ENCODE data around the gene ADGRV1.

ADGRV1 gene

DNA sequence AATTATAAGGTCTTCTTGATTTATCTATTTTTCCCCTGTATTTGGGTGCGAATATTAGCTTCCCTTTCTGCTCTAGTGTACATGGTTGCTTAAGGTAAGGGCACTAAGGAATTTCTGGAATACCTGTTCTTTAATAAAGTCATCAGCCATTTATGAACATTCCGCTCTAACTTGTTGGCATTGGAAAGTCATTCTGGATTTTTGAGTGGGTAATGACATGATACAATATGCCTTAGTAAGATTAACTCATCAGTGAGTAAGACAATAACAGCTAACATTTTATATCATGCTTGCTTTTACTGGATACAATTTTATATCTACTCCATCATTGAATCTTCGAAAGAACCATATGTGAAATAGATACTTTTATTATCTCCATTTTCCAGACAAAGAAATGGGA, 628.4 kb downstream of the ADGRV1 start:
- DNase-seq, result no peak

DNA sequence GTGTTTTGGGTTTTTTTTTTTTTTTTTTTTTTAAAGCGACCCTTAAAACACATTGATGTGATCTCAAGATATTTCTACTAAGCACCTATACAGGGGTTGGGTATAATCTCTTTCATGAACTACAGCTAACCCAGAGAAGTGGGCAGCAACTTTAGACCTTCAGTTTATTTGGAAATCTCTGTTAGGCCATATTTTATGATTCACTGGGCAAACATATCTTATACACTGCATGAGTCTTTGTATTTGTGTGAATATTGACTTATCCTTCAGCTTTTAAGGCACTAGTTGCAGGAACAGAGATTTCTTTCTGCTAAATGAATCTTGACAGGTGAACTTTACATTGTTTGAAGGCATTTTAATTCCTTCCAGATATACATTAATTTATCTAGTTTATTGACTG, 630.2 kb downstream of the ADGRV1 start:
- no peak for DNase-seq

DNA sequence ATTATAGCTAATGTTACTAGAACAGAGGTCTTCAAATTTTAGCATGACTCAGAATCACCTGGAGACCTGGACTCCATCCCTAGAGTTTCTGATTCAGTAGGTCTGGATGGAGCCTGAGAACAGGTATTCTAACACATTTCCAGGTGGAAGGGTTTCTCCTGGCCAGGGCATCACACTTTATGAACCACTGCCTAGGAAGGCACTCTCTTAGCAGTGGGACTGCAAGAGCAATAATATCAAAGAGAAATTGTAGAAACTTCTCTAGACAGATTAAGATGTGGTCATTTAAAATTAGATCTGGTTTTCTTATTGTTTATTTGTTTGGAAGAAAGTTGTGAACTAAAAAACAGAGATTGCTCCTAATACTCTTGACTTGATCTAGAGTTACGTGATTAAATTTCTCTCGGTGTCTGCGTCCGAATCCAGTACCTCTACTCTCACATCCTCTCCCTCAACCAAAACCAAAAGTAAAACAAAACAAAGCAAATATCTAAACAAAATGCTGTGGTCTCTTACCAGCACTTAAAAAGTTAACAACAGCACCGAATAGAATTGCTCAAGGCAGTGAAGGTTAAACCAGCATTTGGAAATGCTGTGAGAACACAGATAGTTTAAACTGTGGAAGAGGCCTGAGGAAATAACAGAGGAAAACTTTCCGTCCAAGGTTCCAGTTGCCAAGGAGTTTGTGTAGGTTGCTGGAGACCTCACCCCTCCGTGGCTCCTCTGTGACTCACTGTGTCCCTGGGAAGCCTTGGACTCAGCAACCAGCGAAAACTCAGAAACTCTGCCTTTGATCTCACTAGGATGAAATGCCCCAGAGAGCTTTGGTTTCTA, 631.1 kb downstream of the ADGRV1 start:
- DNase-seq, result no peak

DNA sequence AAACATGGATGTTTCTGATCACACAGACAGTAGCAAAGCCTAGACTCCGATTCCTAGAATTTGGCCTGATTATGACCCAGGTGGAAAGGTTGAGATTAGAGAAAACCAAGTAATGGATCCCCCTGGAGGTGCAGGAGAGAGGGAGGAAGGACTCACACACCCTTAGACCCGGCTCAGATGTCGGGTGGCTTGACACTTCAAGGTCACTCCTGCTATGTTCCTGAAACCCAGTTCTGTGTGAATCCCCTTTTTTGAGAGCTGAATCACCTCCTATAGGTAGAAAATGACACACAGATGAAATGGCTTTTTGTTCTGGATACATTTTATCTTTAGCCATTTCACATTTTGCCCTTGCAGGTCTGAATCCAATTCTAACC, 631.7 kb downstream of the ADGRV1 start:
- no peak for DNase-seq

DNA sequence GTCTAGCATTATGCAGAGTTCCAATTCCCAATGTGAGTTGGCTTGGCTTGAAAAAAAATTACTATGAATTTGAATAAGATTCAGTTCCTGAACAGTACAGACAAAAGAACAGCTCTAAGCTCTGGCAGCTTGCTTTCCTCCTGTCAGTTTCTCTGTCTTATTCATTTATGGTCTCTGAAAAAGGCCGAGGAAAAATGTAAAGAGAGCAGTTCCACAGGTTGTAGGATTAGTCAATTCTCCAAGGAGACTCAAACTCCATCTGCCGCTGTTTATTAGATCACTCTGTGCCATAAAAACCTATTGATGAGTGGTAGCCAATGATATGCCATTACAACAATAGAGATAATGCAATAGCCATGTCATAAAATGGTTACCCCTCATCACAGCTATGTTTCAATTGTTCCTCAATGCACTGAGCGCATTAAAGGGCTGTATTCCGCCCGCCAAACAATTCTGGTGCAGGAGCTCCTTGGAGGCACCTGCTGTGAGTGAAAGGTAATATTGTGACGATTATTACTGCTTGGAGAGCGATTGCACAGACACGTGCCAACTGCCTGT, 636.3 kb downstream of the ADGRV1 start:
- DNase-seq, result no peak

DNA sequence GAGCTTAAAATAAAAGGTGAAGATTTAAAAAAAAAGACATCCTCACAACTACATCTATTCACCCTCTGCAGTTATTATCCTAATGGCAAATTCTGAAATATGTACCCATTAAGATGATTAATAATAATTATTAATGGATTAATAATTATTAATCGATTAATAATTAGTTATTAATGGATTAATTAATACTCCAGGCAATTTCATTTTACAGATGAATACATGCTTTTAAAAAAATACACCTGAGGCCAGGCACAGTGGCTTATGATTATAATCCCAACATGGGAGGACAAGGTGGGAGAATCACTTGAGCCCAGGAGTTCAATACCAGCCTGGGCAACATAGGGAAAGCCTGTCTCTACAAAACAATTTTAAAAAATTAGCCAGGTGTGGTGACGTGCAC, 642.1 kb downstream of the ADGRV1 start:
- DNase-seq, result no peak

DNA sequence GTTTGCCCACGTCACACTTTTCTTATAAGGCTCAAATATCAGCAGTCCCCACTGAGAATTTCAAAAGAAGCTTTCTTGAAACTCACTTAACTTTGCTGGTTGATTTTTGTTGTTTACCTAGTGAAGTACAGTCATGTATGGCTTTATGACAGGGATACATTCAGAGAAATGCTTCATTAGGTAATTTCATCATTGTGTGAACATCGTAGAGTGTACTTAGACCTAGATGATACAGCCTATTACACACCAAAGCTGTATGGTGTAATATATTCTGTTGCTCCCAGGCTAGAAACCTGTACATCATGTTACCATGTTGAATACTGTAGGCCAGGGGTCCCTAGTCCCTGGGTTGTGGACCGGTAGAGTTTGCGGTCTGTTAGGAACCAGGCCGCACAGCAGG, 647.5 kb downstream of the ADGRV1 start:
- no peak for DNase-seq

DNA sequence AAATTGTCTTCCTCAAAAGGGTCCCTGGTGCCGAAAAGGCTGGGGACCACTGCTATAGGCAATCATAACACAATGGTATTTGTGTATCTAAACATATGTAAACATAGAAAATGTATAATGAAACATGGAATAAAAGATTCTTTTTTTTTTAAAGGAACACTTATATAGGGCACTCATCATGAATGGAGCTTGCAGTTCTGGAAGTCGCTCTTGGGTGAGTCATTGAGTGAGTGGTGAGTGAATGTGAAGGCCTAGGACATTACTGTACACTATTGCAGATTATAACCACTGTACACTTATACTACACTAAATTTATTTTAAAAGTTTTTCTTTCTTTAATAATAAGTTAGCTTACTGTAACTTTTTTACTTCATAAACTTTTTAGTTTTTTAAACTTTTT, 648.1 kb downstream of the ADGRV1 start:
- DNase-seq, result no peak

DNA sequence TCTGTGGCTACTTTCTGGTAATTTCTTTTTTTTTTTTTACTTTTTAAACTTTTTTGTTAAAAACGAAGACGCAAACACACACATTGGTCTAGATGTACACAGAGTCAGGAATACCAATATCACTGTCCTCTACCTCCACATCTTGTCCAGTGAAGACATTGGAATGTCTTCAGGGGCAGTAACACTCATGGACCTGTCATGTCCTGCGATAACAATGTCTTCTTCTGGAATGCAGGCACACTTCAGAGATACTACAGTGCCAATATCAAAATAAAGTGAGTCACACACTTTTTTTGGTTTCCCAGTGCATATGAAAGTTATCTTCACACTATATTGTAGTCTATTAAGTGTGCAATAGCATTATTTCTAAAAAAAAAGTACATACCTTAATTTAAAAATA, 648.7 kb downstream of the ADGRV1 start:
- no peak for DNase-seq

DNA sequence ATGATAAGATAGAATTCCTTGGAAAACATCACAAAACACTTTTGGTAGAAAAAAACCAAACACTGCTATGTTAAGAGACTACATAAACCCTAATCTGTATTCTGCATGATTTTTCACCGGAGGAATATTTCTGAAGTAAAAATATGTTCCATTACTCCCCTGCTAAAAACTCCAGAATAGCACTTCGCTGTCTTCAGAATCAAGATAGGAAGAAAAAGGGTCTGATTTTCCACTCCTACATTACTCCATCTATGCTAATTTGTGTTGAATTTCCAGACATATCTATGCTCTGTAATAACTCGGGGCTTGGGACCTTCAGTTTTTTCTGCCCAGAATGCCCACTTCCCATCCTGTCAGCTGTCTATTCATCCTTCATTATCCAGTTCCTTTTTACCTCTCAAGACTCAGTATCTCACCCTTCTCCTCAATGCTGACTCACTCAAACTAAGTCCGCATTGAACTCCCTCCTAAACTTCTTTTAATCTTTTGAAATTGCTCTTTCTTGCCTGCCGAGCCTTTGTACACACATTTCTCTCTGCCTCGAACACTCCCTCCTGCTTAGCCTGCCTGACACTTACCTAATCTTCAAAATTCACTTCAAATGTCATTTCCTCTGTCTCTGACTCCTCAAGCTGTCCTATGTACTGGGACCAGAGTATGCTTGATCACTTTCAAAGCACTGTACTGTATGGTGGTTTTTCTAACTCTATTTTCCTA, 653.6 kb downstream of the ADGRV1 start:
- DNase-seq, result no peak

DNA sequence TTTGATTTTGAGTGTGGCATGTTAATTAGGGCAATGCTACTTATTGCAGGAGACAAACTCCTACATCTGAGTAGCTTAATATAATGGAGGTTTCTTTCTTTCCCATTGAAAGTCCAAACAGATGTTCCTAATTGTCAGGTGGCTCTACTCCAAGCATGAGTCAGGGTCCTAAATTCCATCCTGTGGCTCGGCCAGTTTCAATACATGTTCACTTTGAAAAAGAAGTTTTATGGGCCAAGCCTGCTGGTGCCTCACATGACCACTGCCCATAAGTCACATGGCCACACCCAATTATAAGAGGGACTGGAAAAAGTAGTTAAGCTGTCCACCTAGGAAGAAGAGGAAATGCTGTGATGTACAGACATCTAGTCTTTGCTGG, 654.1 kb downstream of the ADGRV1 start:
- no peak for DNase-seq
